DOHH2 (cell line): ENCODE data around the gene PSMG3.

Source experiments
- H3F3A ChIP-seq: fragments of 200-600 bp; sonication (generic), shearing (Covaris generic); 2 replicates; pipeline ENCODE4 v1.6.0; 2016; ENCODE audit warnings: antibody characterized with exemption, mild to moderate bottlenecking; ENCODE audit not compliant: control insufficient read depth, insufficient read depth
- H3K27ac ChIP-seq: fragments of 200-600 bp; sonication (generic); 2 replicates; pipeline ENCODE4 v1.5.1; 2014; ENCODE audit warnings: low read depth, mild to moderate bottlenecking, low read length, moderate library complexity
- H3K27me3 ChIP-seq: fragments of 200-600 bp; sonication (generic); 2 replicates; pipeline ENCODE4 v1.6.1; 2014; ENCODE audit warnings: mild to moderate bottlenecking, low read length, mixed read lengths; ENCODE audit not compliant: control insufficient read depth
- H3K36me3 ChIP-seq: fragments of 200-600 bp; sonication (generic); 2 replicates; pipeline ENCODE4 v1.6.1; 2014; ENCODE audit warnings: mild to moderate bottlenecking, low read length, moderate library complexity, mixed read lengths; ENCODE audit not compliant: control insufficient read depth
- H3K4me1 ChIP-seq: fragments of 200-600 bp; sonication (generic); 2 replicates; pipeline ENCODE4 v1.6.1; 2014; ENCODE audit warnings: mild to moderate bottlenecking, low read length, mixed read lengths; ENCODE audit not compliant: control insufficient read depth
- H3K4me2 ChIP-seq: fragments of 200-600 bp; sonication (generic); 2 replicates; pipeline ENCODE4 v1.6.0; 2014; ENCODE audit warnings: mild to moderate bottlenecking, low read length, moderate library complexity
- H3K4me3 ChIP-seq: fragments of 200-600 bp; sonication (generic); 2 replicates; pipeline ENCODE4 v1.5.1; 2014; ENCODE audit warnings: mild to moderate bottlenecking, low read length, mixed read lengths
- H3K79me2 ChIP-seq: fragments of 200-600 bp; sonication (generic); 2 replicates; pipeline ENCODE4 v1.6.1; 2014; ENCODE audit warnings: mild to moderate bottlenecking, low read length, mixed read lengths; ENCODE audit not compliant: control insufficient read depth
- H3K9me2 ChIP-seq: fragments of 200-600 bp; sonication (generic); replicated peaks from 2 replicates; pipeline ENCODE4 v1.6.1; 2014; ENCODE audit warnings: mild to moderate bottlenecking, low read length, mixed read lengths; ENCODE audit not compliant: control insufficient read depth
- H3K9me3 ChIP-seq: fragments of 200-600 bp; sonication (generic); 2 replicates; pipeline ENCODE4 v1.6.1; 2014; ENCODE audit warnings: antibody characterized with exemption, low read length, mixed read lengths; ENCODE audit not compliant: control insufficient read depth, insufficient read depth
- H4K20me1 ChIP-seq: fragments of 200-600 bp; sonication (generic); 2 replicates; pipeline ENCODE4 v1.6.0; 2014; ENCODE audit warnings: low read depth, mild to moderate bottlenecking, antibody characterized with exemption, low read length, moderate library complexity; ENCODE audit not compliant: control insufficient read depth, insufficient read depth
- EZH2phosphoT487 ChIP-seq: fragments of 200-600 bp; sonication (generic); IDR thresholded peaks from 2 replicates; pipeline ENCODE4 v1.6.1; 2017; ENCODE audit warnings: borderline replicate concordance, mild to moderate bottlenecking, antibody characterized with exemption, low read length, moderate library complexity, mixed read lengths
- TF ChIP-seq, protein P1 (sequence below): fragments of 200-600 bp; sonication (generic); IDR thresholded peaks from one replicate; pipeline ENCODE4 v1.5.1; 2014; ENCODE audit warnings: antibody characterized with exemption, mild to moderate bottlenecking, low read depth, low read length; ENCODE audit not compliant: poor library complexity, severe bottlenecking

The PSMG3 gene

GRCh38 chr7:1580422-1581030 lies 10.7 kb upstream of the PSMG3 start:
- Histone ChIP-seq H3K4me3 (no peak overlapping the region), H3K9me3 (no peaks in the 10 kb centered on the region), H3K27me3 (peaks cover 5% of the 10 kb centered on the region), H3K4me1 (0 out of 2 replicates have a peak, but pooled peaks cover 4% of the 10 kb centered on the region), H4K20me1 (no peaks in the 10 kb centered on the region), H3K27ac (no peak overlapping the region), H3K79me2 (no peaks in the 10 kb centered on the region), H3F3A (no peaks in the 10 kb centered on the region), H3K9me2 (no peaks in the 10 kb centered on the region), H3K36me3 (no peaks in the 10 kb centered on the region), H3K4me2 (no peak overlapping the region)
- TF ChIP-seq EZH2phosphoT487, result no peak
- TF ChIP-seq, protein P1, sequence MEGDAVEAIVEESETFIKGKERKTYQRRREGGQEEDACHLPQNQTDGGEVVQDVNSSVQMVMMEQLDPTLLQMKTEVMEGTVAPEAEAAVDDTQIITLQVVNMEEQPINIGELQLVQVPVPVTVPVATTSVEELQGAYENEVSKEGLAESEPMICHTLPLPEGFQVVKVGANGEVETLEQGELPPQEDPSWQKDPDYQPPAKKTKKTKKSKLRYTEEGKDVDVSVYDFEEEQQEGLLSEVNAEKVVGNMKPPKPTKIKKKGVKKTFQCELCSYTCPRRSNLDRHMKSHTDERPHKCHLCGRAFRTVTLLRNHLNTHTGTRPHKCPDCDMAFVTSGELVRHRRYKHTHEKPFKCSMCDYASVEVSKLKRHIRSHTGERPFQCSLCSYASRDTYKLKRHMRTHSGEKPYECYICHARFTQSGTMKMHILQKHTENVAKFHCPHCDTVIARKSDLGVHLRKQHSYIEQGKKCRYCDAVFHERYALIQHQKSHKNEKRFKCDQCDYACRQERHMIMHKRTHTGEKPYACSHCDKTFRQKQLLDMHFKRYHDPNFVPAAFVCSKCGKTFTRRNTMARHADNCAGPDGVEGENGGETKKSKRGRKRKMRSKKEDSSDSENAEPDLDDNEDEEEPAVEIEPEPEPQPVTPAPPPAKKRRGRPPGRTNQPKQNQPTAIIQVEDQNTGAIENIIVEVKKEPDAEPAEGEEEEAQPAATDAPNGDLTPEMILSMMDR, result no peak

GRCh38 chr7:1579481-1580421 lies 9.9 kb upstream of the PSMG3 start:
- no peaks in the 10 kb centered on the region for H3F3A ChIP-seq

DNA sequence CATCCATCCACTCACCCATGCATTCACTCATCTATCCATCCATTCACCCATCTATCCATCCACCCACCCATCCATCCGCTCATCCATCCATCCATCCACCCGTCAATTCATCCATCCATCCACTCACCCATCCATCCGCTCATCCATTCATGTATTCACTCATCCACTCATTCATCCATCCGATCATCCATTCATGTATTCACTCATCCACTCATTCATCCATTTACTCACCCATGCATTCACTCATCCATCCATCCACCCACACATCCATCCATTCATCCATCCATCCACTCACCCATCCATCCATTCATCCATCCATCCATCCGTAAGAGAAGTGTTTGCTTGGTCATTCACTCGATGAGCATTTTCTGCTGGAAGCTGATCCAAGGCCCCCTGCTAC lies 8.7 kb upstream of the PSMG3 start:
- H3K27me3 ChIP-seq, result peaks cover 5% of the 10 kb centered on the region
- H4K20me1 ChIP-seq, result no peaks in the 10 kb centered on the region
- no peak overlapping the region for H3K4me3 ChIP-seq
- H3K27ac ChIP-seq, result no peak overlapping the region
- H3K4me1 ChIP-seq, result 0 out of 2 replicates have a peak, but pooled peaks cover 4% of the 10 kb centered on the region
- H3K36me3 ChIP-seq, result no peaks in the 10 kb centered on the region
- no peaks in the 10 kb centered on the region for H3F3A ChIP-seq
- TF ChIP-seq EZH2phosphoT487, result no peak
- TF ChIP-seq, protein P1, result no peak
- no peaks in the 10 kb centered on the region for H3K9me3 ChIP-seq
- no peaks in the 10 kb centered on the region for H3K9me2 ChIP-seq
- no peaks in the 10 kb centered on the region for H3K79me2 ChIP-seq
- no peak overlapping the region for H3K4me2 ChIP-seq

More at GRCh38 chr7:1579481-1580421, 9.9 kb upstream of the PSMG3 start:
- H4K20me1 ChIP-seq, result no peaks in the 10 kb centered on the region
- no peaks in the 10 kb centered on the region for H3K79me2 ChIP-seq
- no peaks in the 10 kb centered on the region for H3K9me3 ChIP-seq
- H3K27ac ChIP-seq, result no peak overlapping the region
- no peaks in the 10 kb centered on the region for H3K9me2 ChIP-seq
- no peak overlapping the region for H3K4me2 ChIP-seq
- H3K36me3 ChIP-seq, result no peaks in the 10 kb centered on the region
- H3K4me1 ChIP-seq, result 0 out of 2 replicates have a peak, but pooled peaks cover 4% of the 10 kb centered on the region
- H3K27me3 ChIP-seq, result peaks cover 5% of the 10 kb centered on the region
- no peak overlapping the region for H3K4me3 ChIP-seq
- TF ChIP-seq, protein P1, result peak; percentile 98
- TF ChIP-seq EZH2phosphoT487, result no peak
